Thyroid gland (tissue), 4 donors: ENCODE measurements around the gene ANKRD12. TPM values are rescaled to one million over a fixed set of nuclear protein-coding genes. Genes with fewer than 3 reads are reported as not detected.

Experiments used
- DNase-seq, 2 donors: peaks; one replicate each; pipeline ENCODE4 v3.0.0-alpha.2; 2019
- H3K27ac ChIP-seq, 3 donors: fragments of 200-600 bp; sonication (generic); 1 replicate in 2 of 3; 2 replicates in 1 of 3; pipeline ENCODE4 v1.5.1; 2016 to 2019; ENCODE audit warnings: mild to moderate bottlenecking in 1 of 3, moderate library complexity in 1 of 3
- H3K27me3 ChIP-seq: fragments of 200-600 bp; sonication (generic); one replicate; pipeline ENCODE4 v1.5.1; 2019
- H3K36me3 ChIP-seq, 2 donors: fragments of 200-600 bp; sonication (generic); one replicate each; pipeline ENCODE4 v1.5.1; 2016 to 2019
- H3K4me1 ChIP-seq, 2 donors: fragments of 200-600 bp; sonication (generic); one replicate each; pipeline ENCODE4 v1.5.1; 2017 to 2019
- H3K4me3 ChIP-seq, 3 donors: fragments of 200-600 bp; sonication (generic); replicated peaks in 1 of 3; 1 replicate in 2 of 3; 2 replicates in 1 of 3; pipeline ENCODE4 v1.5.1; 2016; ENCODE audit warnings: mild to moderate bottlenecking in 1 of 3
- H3K9me3 ChIP-seq: fragments of 200-600 bp; sonication (generic); one replicate; pipeline ENCODE4 v1.5.1; 2017
- CTCF ChIP-seq, 6 experiments: fragments of 200-600 bp in 3 of 6; fragments of 450-650 bp in 3 of 6; sonication (generic) in 3 of 6; IDR thresholded peaks; one replicate each; pipeline ENCODE4 v1.5.1; 2016 to 2019; ENCODE audit warnings: antibody characterized with exemption in 6 of 6, mild to moderate bottlenecking in 2 of 6, inconsistent platforms in 1 of 6, moderate library complexity in 1 of 6
- POLR2A ChIP-seq, 2 donors: fragments of 450-650 bp; IDR thresholded peaks; one replicate each; pipeline ENCODE4 v1.6.1; 2017; ENCODE audit warnings: antibody characterized with exemption in 2 of 2, mild to moderate bottlenecking in 2 of 2, moderate library complexity in 1 of 2
- WGBS, 2 donors: methylation state at CpG; one replicate each; pipeline ENCODE4 v1.1.5; 2017; 5-methylcytosine and 5-hydroxymethylcytosine counted together
- intact Hi-C: fragments of 100-400 bp; cut with DNase I; formaldehyde crosslinking; loops from one replicate; pipeline ENCODE4 v1.15.1; 2023
- total RNA-seq, 4 donors: library from RNA; depleted of rRNA; stranded (reverse); fragments of >200 nt; gene quantifications; one replicate each; pipeline ENCODE4 v1.2.3, GENCODE V29; 2016

Gene ANKRD12
- total RNA-seq, 4 donors from 2014 or later = 74.6 to 155 (median 109) TPM

DNA sequence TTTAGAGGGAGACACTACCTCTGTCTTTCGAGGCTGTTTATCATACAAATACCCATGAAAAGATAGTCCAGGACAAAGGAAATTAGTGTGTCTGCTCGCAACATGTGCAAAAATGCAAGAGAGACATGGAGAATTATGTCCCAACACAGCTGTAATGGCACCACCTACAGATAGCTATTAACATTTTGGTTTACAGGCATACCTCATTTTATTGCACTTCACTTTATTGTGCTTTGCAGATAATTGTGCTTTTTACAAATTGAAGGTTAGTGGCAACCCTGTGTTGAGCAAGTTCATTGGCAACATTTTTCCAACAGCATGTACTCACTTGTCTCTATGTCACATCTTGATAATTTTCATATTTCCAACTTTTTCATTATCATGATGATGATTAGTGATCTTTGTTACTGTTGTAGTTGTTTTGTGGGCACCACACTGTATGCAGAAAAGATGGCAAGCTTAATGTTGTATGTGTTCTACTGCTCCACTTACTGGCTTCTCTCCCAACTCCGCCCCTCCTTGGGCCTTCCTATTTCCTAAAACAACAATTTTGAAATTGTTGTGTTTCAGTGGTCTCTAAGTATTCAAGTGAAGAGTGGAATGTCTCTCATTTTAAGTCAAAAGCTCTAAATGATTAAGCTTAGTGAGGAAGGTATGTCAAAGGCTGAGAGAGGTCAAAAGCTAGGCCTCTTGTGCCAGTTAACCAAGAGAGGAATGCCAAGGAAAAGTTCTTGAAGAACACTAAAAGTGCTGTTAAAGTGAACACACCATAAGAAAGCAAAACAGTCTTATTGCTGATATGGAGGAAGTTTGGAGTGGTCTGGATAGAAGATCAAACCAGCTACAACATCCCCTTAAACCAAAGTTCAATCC, 52.0 kb downstream of the ANKRD12 start:
- Histone ChIP-seq H3K4me1 (peaks cover 62 to 79% of the 10 kb centered on the region in 2 donors), H3K27ac (peak overlapping the region; percentile 26 to 70 (median 64)), H3K4me3 (no peak overlapping the region), H3K36me3 (no peaks in the 10 kb centered on the region), H3K27me3 (no peaks in the 10 kb centered on the region), H3K9me3 (no peaks in the 10 kb centered on the region)
- peak; percentile 86 to 87 for DNase-seq
- TF ChIP-seq POLR2A (IDR thresholded peaks at IDR 0.05) (no peak), CTCF (IDR thresholded peaks at IDR 0.05) (no peak)
- 70 to 71% methylated on average over 3 of the region's 3 CpGs for WGBS, 2 donors
- intact Hi-C loops = no loop called here

GRCh38 chr18:9189491-9189890, 52.9 kb downstream of the ANKRD12 start:
- Histone ChIP-seq H3K4me1 (peaks cover 62 to 75% of the 10 kb centered on the region in 2 donors), H3K27me3 (no peaks in the 10 kb centered on the region), H3K9me3 (no peaks in the 10 kb centered on the region), H3K27ac (peak overlapping the region; percentile 11 to 70 (median 64)), H3K36me3 (no peaks in the 10 kb centered on the region), H3K4me3 (no peak overlapping the region)
- intact Hi-C loops = no loop called here
- WGBS, 2 donors = 81 to 90% methylated on average over 2 of the region's 2 CpGs
- no peak for DNase-seq
- no peak for TF ChIP-seq POLR2A (IDR thresholded peaks at IDR 0.05)
- no peak for TF ChIP-seq CTCF (IDR thresholded peaks at IDR 0.05)

DNA sequence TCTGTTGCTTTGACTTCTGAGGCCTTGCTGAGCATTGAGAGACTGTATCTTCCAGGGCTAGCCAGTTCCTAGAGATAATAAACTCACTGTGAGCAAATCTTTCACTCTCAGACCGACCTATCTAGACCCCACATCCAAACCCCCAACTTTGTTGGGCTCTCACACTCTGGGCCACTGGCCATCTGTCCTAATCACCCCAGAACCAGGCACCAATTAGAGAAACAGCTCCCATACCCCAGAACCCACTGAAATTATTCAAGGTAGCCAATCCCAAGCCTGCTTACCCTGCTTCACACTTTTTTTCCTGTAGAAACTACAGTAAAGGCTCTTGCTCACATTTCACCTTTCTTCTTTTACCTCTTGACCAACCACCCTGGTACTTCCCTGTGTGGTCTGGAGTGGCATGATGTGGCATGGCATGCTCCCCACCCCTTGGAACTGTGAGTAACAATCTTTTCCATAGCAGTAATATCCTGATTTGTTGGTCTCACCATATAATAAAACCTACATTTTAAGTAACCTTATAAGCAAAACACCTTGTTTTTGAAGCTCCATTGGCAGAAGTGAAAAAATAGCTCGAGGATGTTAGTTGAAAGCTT, 55.2 kb downstream of the ANKRD12 start:
- 63 to 74% methylated on average over 2 of the region's 2 CpGs for WGBS, 2 donors

DNA sequence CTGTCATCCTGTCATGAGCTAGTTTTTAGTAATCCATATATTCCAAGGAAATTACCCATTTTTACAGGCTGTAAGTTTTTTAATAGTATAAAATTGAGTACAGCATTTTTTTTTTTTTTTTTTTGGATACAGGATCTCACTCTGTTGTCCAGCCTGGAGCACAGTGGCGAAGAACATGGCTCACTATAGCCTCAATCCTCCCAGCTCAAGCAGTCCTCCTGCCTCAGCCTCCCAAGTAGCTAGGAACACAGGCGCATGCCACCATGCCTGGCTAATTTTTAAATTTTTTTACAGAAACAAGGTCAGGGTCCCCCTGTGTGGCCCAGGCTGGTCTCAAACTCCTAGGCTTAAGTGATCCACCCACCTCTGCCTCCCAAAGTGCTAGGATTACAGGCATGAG, 56.5 kb downstream of the ANKRD12 start:
- Histone ChIP-seq H3K27me3 (no peaks in the 10 kb centered on the region), H3K4me3 (no peak overlapping the region), H3K9me3 (no peaks in the 10 kb centered on the region), H3K36me3 (no peaks in the 10 kb centered on the region), H3K27ac (no peak overlapping the region), H3K4me1 (peaks cover 37 to 49% of the 10 kb centered on the region in 2 donors)
- DNase-seq = no peak
- TF ChIP-seq POLR2A (IDR thresholded peaks at IDR 0.05) = no peak
- TF ChIP-seq CTCF (IDR thresholded peaks at IDR 0.05) = no peak
- intact Hi-C loops = no loop called here
- WGBS, 2 donors = 96 to 100% methylated on average over 2 of the region's 2 CpGs

More for the DNA sequence above, 55.2 kb downstream of the ANKRD12 start:
- H3K4me3 ChIP-seq = no peak overlapping the region
- no peaks in the 10 kb centered on the region for H3K27me3 ChIP-seq
- peak overlapping the region in 1 of 3 donors; percentile 2 for H3K27ac ChIP-seq
- TF ChIP-seq CTCF (IDR thresholded peaks at IDR 0.05) = no peak
- TF ChIP-seq POLR2A (IDR thresholded peaks at IDR 0.05) = no peak
- H3K9me3 ChIP-seq = no peaks in the 10 kb centered on the region
- no peaks in the 10 kb centered on the region for H3K36me3 ChIP-seq
- H3K4me1 ChIP-seq = peaks cover 45 to 61% of the 10 kb centered on the region in 2 donors
- DNase-seq = no peak
- intact Hi-C loops = no loop called here

- H3K4me1 ChIP-seq = peaks cover 14 to 18% of the 10 kb centered on the region in 2 donors
- WGBS, 2 donors = 40 to 44% methylated on average over 4 of the region's 4 CpGs
- H3K9me3 ChIP-seq = no peaks in the 10 kb centered on the region
- H3K4me3 ChIP-seq = no peak overlapping the region
- H3K36me3 ChIP-seq = no peaks in the 10 kb centered on the region
- no peaks in the 10 kb centered on the region for H3K27me3 ChIP-seq
- no peak for TF ChIP-seq POLR2A (IDR thresholded peaks at IDR 0.05)
- TF ChIP-seq CTCF (IDR thresholded peaks at IDR 0.05) = no peak
- intact Hi-C loops = no loop called here
- DNase-seq = no peak
- H3K27ac ChIP-seq = peak overlapping the region in 1 of 3 donors; percentile 3
These were observed 60.0 kb downstream of the ANKRD12 start for GRCh38 chr18:9196568-9196967.
